K562 (cell line): ENCODE results near the gene AGAP3. TPM values are rescaled to one million over a fixed set of nuclear protein-coding genes. Genes with fewer than 3 reads are reported as not detected.

Experiments used
- ATAC-seq: fragments of 200-7000 bp; cut with Tn5 transposase; 3 replicates; pipeline ENCODE4 v1.9.1; 2020; ENCODE audit warnings: moderate library complexity
- BruUV-seq: library from RNA; stranded (reverse); fragments of 400-500 nt; replicated peaks from 2 replicates; lab custom pipeline; 2021; lab: Mats Ljungman, UMichigan
- CTCF ChIA-PET: fragments of 300-600 bp; formaldehyde crosslinking; extraction: SDS; loops from one replicate; lab custom pipeline; 2021; ENCODE audit warnings: low intra/inter-chr PET ratio; lab: Yijun Ruan, JAX
- POLR2A ChIA-PET: fragments of 300-600, 350-650 bp; sonication (Branson Sonifier 250); formaldehyde crosslinking; extraction: SDS; loops from one replicate; lab custom pipeline; 2021; ENCODE audit warnings: antibody characterized with exemption, inconsistent platforms; lab: Yijun Ruan, JAX
- DNase-seq, 4 experiments: peaks; one replicate each; pipeline versions ENCODE4 v3.0.0 to v3.0.0-alpha.2; 2011 to 2018; ENCODE audit warnings: low spot score in 3 of 4, mixed read lengths in 3 of 4; ENCODE audit errors: extremely low read depth in 1 of 4
- FAIRE-seq: peaks from 2 replicates; lab custom pipeline; 2011; peaks lifted over from hg19 to GRCh38; lab: Jason Lieb, UNC
- H2AFZ ChIP-seq: 2 replicates; pipeline ENCODE4 v1.6.0; 2011; ENCODE audit warnings: low read depth, low read length, control low read depth, inconsistent platforms
- H3K27ac ChIP-seq: fragments of 200-600 bp; 3 replicates; pipeline ENCODE4 v1.8.0; 2011; ENCODE audit warnings: low read depth, mild to moderate bottlenecking, control low read depth, inconsistent platforms, low read length, moderate library complexity, mixed read lengths; ENCODE audit errors: extremely low read depth
- H3K27me3 ChIP-seq, 2 experiments: fragments of 300-600 bp in 1 of 2; 2 replicates in 1 of 2; 3 replicates in 1 of 2; pipeline versions ENCODE4 v1.6.0 to v1.8.0; 2011; ENCODE audit warnings: inconsistent platforms in 2 of 2, low read length in 2 of 2, mild to moderate bottlenecking in 1 of 2, mixed read lengths in 1 of 2, moderate library complexity in 1 of 2; ENCODE audit not compliant: control insufficient read depth in 2 of 2, insufficient read depth in 2 of 2
- H3K36me3 ChIP-seq: fragments of 300-600 bp; 3 replicates; pipeline ENCODE4 v1.8.0; 2011; ENCODE audit warnings: mild to moderate bottlenecking, low read length, inconsistent platforms; ENCODE audit not compliant: control insufficient read depth, insufficient read depth
- H3K4me1 ChIP-seq, 2 experiments: fragments of 200-600 bp in 1 of 2; replicated peaks in 1 of 2; 2 replicates in 1 of 2; 3 replicates in 1 of 2; pipeline versions ENCODE4 v1.5.1 to v1.8.0; 2011; ENCODE audit warnings: inconsistent platforms in 2 of 2, low read length in 2 of 2, mild to moderate bottlenecking in 1 of 2, mixed read lengths in 1 of 2, moderate library complexity in 1 of 2; ENCODE audit not compliant: control insufficient read depth in 2 of 2, insufficient read depth in 2 of 2
- H3K4me2 ChIP-seq: 2 replicates; pipeline ENCODE4 v1.6.1; 2011; ENCODE audit warnings: low read length, control low read depth, inconsistent platforms, mixed read lengths; ENCODE audit not compliant: insufficient read depth
- H3K4me3 ChIP-seq: fragments of 200-600 bp; sonication (generic), shearing (Covaris generic); 2 replicates; pipeline ENCODE4 v1.5.1; 2016; ENCODE audit warnings: control low read depth, inconsistent platforms
- H3K79me2 ChIP-seq: fragments of 200-600 bp; 3 replicates; pipeline ENCODE4 v1.8.0; 2011; ENCODE audit warnings: low read length, inconsistent platforms; ENCODE audit not compliant: control insufficient read depth, insufficient read depth
- H3K9ac ChIP-seq, 2 experiments: 2 replicates each; pipeline versions ENCODE4 v1.6.0 to v1.6.1; 2011; ENCODE audit warnings: low read depth in 2 of 2, low read length in 2 of 2, control low read depth in 1 of 2, inconsistent platforms in 1 of 2, mild to moderate bottlenecking in 1 of 2, mixed read lengths in 1 of 2; ENCODE audit not compliant: insufficient read depth in 1 of 2
- H3K9me1 ChIP-seq: one replicate; pipeline ENCODE4 v1.6.0; 2011; ENCODE audit warnings: inconsistent platforms, mild to moderate bottlenecking, low read length, moderate library complexity; ENCODE audit not compliant: control insufficient read depth, insufficient read depth
- H3K9me3 ChIP-seq: replicated peaks from 2 replicates; pipeline ENCODE4 v1.5.1; 2011; ENCODE audit warnings: low read depth, low read length, inconsistent platforms; ENCODE audit not compliant: control insufficient read depth, insufficient read depth
- H4K20me1 ChIP-seq: replicated peaks from 2 replicates; pipeline ENCODE4 v1.6.1; 2011; ENCODE audit warnings: low read length, inconsistent platforms, mixed read lengths; ENCODE audit not compliant: control insufficient read depth, insufficient read depth
- CEBPB ChIP-seq: fragments of 450-650 bp; IDR thresholded peaks from 2 replicates; pipeline ENCODE4 v1.6.1; 2016; ENCODE audit warnings: missing genetic modification characterization, missing compliant biosample characterization
- DLX4 ChIP-seq: fragments of 250-450 bp; sonication (Bioruptor Pico); IDR thresholded peaks from 2 replicates; pipeline ENCODE4 v1.6.1; 2021; ENCODE audit warnings: mild to moderate bottlenecking
- E2F5 ChIP-seq: sonication (generic); formaldehyde crosslinking; IDR thresholded peaks from 2 replicates; pipeline ENCODE4 v1.8.0; 2022; ENCODE audit warnings: mild to moderate bottlenecking, missing genetic modification reagents
- HDAC3 ChIP-seq: fragments of 450-650 bp; IDR thresholded peaks from 2 replicates; pipeline ENCODE4 v1.6.1; 2018; ENCODE audit warnings: borderline replicate concordance, mild to moderate bottlenecking, moderate library complexity; ENCODE audit not compliant: partially characterized antibody
- HES1 ChIP-seq: fragments of 450-650 bp; IDR thresholded peaks from 2 replicates; pipeline ENCODE4 v1.6.1; 2016; ENCODE audit warnings: low read depth, mild to moderate bottlenecking, moderate library complexity
- KLF1 ChIP-seq: fragments of 450-650 bp; IDR thresholded peaks from 2 replicates; pipeline ENCODE4 v1.6.1; 2016; ENCODE audit warnings: missing genetic modification characterization, missing compliant biosample characterization
- L3MBTL2 ChIP-seq: fragments of 450-650 bp; IDR thresholded peaks from 2 replicates; pipeline ENCODE4 v1.6.1; 2016; ENCODE audit warnings: mild to moderate bottlenecking, moderate library complexity
- MTA1 ChIP-seq: fragments of 450-650 bp; IDR thresholded peaks from 2 replicates; pipeline ENCODE4 v1.6.1; 2017; ENCODE audit warnings: borderline replicate concordance
- NR0B1 ChIP-seq: fragments of 450-650 bp; IDR thresholded peaks from one replicate; pipeline ENCODE4 v1.6.1; 2018; ENCODE audit warnings: mild to moderate bottlenecking, moderate library complexity; ENCODE audit not compliant: partially characterized antibody
- PML ChIP-seq: IDR thresholded peaks from 2 replicates; pipeline ENCODE4 v1.6.1; 2012; ENCODE audit warnings: low read length, inconsistent platforms
- SRSF7 ChIP-seq: fragments of 200-400 bp; formaldehyde crosslinking; optimal IDR thresholded peaks from 2 replicates; pipeline ENCODE3; 2017; ENCODE audit warnings: mild to moderate bottlenecking, low read depth, low read length
- STAG1 ChIP-seq: sonication (generic); formaldehyde crosslinking; IDR thresholded peaks from 2 replicates; pipeline ENCODE4 v1.5.0; 2020; ENCODE audit warnings: missing genetic modification reagents, borderline replicate concordance
- TCF7L2 ChIP-seq: fragments of 150-350 bp; IDR thresholded peaks from 2 replicates; pipeline ENCODE4 v1.6.1; 2016; ENCODE audit warnings: low read depth, mild to moderate bottlenecking, low read length, moderate library complexity
- THRB ChIP-seq: fragments of 450-650 bp; formaldehyde crosslinking; conservative IDR thresholded peaks from 2 replicates; pipeline ENCODE4 v1.4.0; 2022; ENCODE audit warnings: mild to moderate bottlenecking, missing genetic modification characterization
- ZNF121 ChIP-seq: sonication (generic); formaldehyde crosslinking; conservative IDR thresholded peaks from 2 replicates; pipeline ENCODE4 v1.8.0; 2022; ENCODE audit warnings: missing genetic modification reagents
- WGBS: fragments of 100-300 bp; shearing (Covaris generic); methylation state at CpG from one replicate; pipeline ENCODE4 v1.1.6; 2016; ENCODE audit warnings: low coverage, mixed read lengths; ENCODE audit not compliant: insufficient coverage; ENCODE audit errors: missing lambda C conversion rate; 5-methylcytosine and 5-hydroxymethylcytosine counted together
- in situ Hi-C: fragments of 300-500 bp; cut with MboI; formaldehyde crosslinking; loops from 4 replicates; pipeline ENCODE4 v1.15.0; 2018; ENCODE audit warnings: inconsistent platforms, mixed read lengths
- intact Hi-C: fragments of 100-400 bp; cut with micrococcal nuclease; formaldehyde crosslinking; loops from 2 replicates; pipeline ENCODE4 v1.14.2; 2022
- polyA plus RNA-seq, 8 experiments: library from polyadenylated mRNA; depleted of rRNA in 4 of 8; stranded (reverse) in 5 of 8; unstranded in 3 of 8; fragments of >200 nt; fragmentation: Nextera tagmentation in 2 of 8; fragmentation: Illumina TruSeq in 1 of 8; extraction: Ambion mirVana in 2 of 8; extraction: Trizol in 1 of 8; gene quantifications; 2 replicates each; pipeline versions ENCODE4 v1.2.1 to v1.2.3, GENCODE V29; 2011 to 2014; ENCODE audit warnings: inconsistent platforms in 1 of 8, missing spikeins in 1 of 8
- total RNA-seq, 7 experiments: library from RNA; depleted of rRNA in 6 of 7; stranded (reverse); fragments of >200 nt in 6 of 7; fragmentation: Illumina TruSeq in 2 of 7; extraction: Trizol in 2 of 7; gene quantifications; 2 replicates each; pipeline versions ENCODE4 v1.2.1 to v1.2.3, GENCODE V29; 2011 to 2021; ENCODE audit warnings: low replicate concordance in 1 of 7

Gene AGAP3
- total and polyA plus RNA-seq, 9 of the 15 experiments (the other 6 are each of a cell fraction or from before 2014, with no cell fraction given): 3.4 to 208 (median 62.2) TPM

GRCh38 chr7:151119902-151120301 lies 33.6 kb downstream of the AGAP3 start (continued):
- no peak for TF ChIP-seq THRB

GRCh38 chr7:151120896-151121295 lies 34.6 kb downstream of the AGAP3 start:
- 95% methylated on average over 20 of the region's 22 CpGs for WGBS
- BruUV-seq: no TSS peak
- TF ChIP-seq HES1 (no peak), PML (no peak), HDAC3 (no peak), NR0B1 (no peak), KLF1 (no peak), SRSF7 (no peak), STAG1 (CRISPR knock-in tag) (no peak), E2F5 (CRISPR knock-in tag) (no peak), ZNF121 (CRISPR knock-in tag) (no peak), L3MBTL2 (no peak), CEBPB (tag) (no peak), TCF7L2 (no peak), DLX4 (CRISPR knock-in tag) (no peak), MTA1 (no peak), THRB (no peak)

More at GRCh38 chr7:151120896-151121295, 34.6 kb downstream of the AGAP3 start:
- peaks cover 21% of the 10 kb centered on the region for H3K79me2 ChIP-seq
- peaks cover 32% of the 10 kb centered on the region for H4K20me1 ChIP-seq
- CTCF ChIA-PET: interaction anchor here (0.6 kb wide), 1 partner anchor 52 kb away, joined by 3 read pairs; no protein-coding TSS in a partner anchor
- peaks cover 0 to 60% of the 10 kb centered on the region in 2 experiments; a peak in 1 of 5 replicates for H3K4me1 ChIP-seq
- no peak for DNase-seq
- peaks cover 98% of the 10 kb centered on the region; the same call in 2 of the 3 replicates for H3K36me3 ChIP-seq
- H3K27ac ChIP-seq: no peak overlapping the region
- no peaks in the 10 kb centered on the region for H3K27me3 ChIP-seq
- no peak overlapping the region; a peak in 1 of 4 replicates for H3K9ac ChIP-seq
- no peaks in the 10 kb centered on the region for H3K9me1 ChIP-seq
- intact Hi-C loops (no loop called here), in situ Hi-C loops (no loop called here)
- no peaks in the 10 kb centered on the region for H3K9me3 ChIP-seq
- POLR2A ChIA-PET: interaction anchor here (0.6 to 1.1 kb wide), 3 partner anchors 9 to 34 kb away, joined by 3 read pairs; no protein-coding TSS in a partner anchor
- H2AFZ ChIP-seq: no peak overlapping the region
- ATAC-seq: no peak
- H3K4me3 ChIP-seq: no peak overlapping the region
- H3K4me2 ChIP-seq: no peak overlapping the region
- FAIRE-seq: no peak
